Cardiac muscle cell (in vitro differentiated cells and primary cell): ENCODE results near the gene FAM107B. TPM values are rescaled to one million over a fixed set of nuclear protein-coding genes. Genes with fewer than 3 reads are reported as not detected.

Experiments used
- DNase-seq, 2 donors: peaks; one replicate each; pipeline versions ENCODE4 v3.0.0 to v3.0.0-alpha.2; 2010 to 2017; ENCODE audit warnings: low read depth in 1 of 2, low spot score in 1 of 2
- H3K27ac ChIP-seq: fragments of 200-600 bp; sonication (generic); 2 replicates; pipeline ENCODE4 v1.5.1; 2016
- H3K27me3 ChIP-seq: fragments of 200-600 bp; sonication (generic); 2 replicates; pipeline ENCODE4 v1.6.0; 2016; ENCODE audit warnings: control low read depth
- H3K36me3 ChIP-seq: fragments of 200-600 bp; sonication (generic); 2 replicates; pipeline ENCODE4 v1.5.1; 2016; ENCODE audit warnings: control low read depth
- H3K4me1 ChIP-seq: fragments of 200-600 bp; sonication (generic); 2 replicates; pipeline ENCODE4 v1.8.1; 2017; ENCODE audit warnings: low read depth, mild to moderate bottlenecking, mixed run types
- H3K4me3 ChIP-seq: fragments of 200-600 bp; sonication (generic); 2 replicates; pipeline ENCODE4 v1.5.1; 2016; ENCODE audit warnings: mild to moderate bottlenecking
- H3K9me3 ChIP-seq: fragments of 200-600 bp; sonication (generic); 2 replicates; pipeline ENCODE4 v1.5.1; 2017; ENCODE audit warnings: low read depth, mild to moderate bottlenecking, control low read depth
- polyA plus RNA-seq: library from polyadenylated mRNA; unstranded; fragments of >200 nt; fragmentation: Nextera tagmentation; extraction: Ambion mirVana; gene quantifications from 2 replicates; pipeline ENCODE4 v1.2.1, GENCODE V29; 2016
- total RNA-seq: library from RNA; depleted of rRNA; stranded (reverse); fragments of >200 nt; gene quantifications from 2 replicates; pipeline ENCODE4 v1.2.3, GENCODE V29; 2016
- TF ChIP-seq, protein P1 (sequence below): IDR thresholded peaks from 2 replicates; pipeline ENCODE4 v1.5.1; 2012; ENCODE audit warnings: low read depth, mild to moderate bottlenecking, low read length

FAM107B gene
- total RNA-seq, result 6.0 TPM in 2 replicates
- 9.6 and 12.8 TPM in 2 replicates for polyA plus RNA-seq

DNA sequence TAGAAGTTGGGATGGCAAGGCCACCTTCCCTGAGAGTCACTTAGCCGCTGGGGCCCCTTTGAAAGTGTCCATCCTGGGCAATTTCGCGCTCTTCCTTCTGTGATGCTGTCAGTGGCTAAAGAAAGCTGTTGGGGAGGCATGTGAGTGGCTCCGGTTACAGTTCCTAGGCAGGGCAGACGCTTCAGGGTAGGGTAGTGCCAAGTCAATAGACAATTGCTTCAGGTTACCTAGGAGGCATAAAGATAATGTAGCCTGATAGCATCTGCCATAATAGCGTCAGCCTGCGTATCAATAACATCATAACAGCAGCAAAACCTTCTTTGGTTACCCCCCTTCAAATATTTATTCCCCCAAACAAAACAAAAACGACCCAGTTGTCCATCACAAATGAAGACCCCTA is at the start of gene FAM107B:
FAM107B (minus strand) TSS at position 101 of the 400 bp plus-strand sequence. CDS start 234 bp downstream, outside the sequence.
- no peaks in the 10 kb centered on the region for H3K27me3 ChIP-seq
- no peaks in the 10 kb centered on the region for H3K4me1 ChIP-seq
- no peaks in the 10 kb centered on the region for H3K36me3 ChIP-seq
- no peak for DNase-seq
- no peaks in the 10 kb centered on the region for H3K9me3 ChIP-seq
- no peak within 1 kb of the TSS for H3K4me3 ChIP-seq
- TF ChIP-seq, protein P1, sequence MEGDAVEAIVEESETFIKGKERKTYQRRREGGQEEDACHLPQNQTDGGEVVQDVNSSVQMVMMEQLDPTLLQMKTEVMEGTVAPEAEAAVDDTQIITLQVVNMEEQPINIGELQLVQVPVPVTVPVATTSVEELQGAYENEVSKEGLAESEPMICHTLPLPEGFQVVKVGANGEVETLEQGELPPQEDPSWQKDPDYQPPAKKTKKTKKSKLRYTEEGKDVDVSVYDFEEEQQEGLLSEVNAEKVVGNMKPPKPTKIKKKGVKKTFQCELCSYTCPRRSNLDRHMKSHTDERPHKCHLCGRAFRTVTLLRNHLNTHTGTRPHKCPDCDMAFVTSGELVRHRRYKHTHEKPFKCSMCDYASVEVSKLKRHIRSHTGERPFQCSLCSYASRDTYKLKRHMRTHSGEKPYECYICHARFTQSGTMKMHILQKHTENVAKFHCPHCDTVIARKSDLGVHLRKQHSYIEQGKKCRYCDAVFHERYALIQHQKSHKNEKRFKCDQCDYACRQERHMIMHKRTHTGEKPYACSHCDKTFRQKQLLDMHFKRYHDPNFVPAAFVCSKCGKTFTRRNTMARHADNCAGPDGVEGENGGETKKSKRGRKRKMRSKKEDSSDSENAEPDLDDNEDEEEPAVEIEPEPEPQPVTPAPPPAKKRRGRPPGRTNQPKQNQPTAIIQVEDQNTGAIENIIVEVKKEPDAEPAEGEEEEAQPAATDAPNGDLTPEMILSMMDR, result no peak
- H3K27ac ChIP-seq, result no peak within 1 kb of the TSS

DNA sequence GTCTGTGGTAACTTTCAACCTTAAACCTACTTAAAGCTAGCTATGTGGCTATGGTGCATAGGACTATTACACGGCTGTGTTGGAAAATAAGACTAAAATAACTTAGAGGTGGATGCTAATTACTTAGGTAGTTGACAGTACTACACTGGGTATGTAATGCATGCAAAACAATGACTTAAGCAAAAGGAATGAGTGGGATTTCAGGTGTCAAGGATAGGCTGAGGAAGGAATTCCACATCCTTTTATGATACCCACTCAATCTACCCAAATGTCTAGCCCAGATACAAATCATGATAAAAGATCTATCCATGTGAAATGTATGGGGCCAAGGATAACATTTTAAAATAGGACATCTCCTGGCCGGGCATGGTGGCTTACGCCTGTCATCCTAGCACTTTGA is 49.3 kb upstream of the FAM107B start:
- TF ChIP-seq, protein P1, result no peak
- Histone ChIP-seq H3K4me3 (no peak overlapping the region), H3K9me3 (no peaks in the 10 kb centered on the region), H3K4me1 (peaks cover 7% of the 10 kb centered on the region), H3K36me3 (no peaks in the 10 kb centered on the region), H3K27me3 (no peaks in the 10 kb centered on the region), H3K27ac (no peak overlapping the region)
- DNase-seq, result no peak

DNA sequence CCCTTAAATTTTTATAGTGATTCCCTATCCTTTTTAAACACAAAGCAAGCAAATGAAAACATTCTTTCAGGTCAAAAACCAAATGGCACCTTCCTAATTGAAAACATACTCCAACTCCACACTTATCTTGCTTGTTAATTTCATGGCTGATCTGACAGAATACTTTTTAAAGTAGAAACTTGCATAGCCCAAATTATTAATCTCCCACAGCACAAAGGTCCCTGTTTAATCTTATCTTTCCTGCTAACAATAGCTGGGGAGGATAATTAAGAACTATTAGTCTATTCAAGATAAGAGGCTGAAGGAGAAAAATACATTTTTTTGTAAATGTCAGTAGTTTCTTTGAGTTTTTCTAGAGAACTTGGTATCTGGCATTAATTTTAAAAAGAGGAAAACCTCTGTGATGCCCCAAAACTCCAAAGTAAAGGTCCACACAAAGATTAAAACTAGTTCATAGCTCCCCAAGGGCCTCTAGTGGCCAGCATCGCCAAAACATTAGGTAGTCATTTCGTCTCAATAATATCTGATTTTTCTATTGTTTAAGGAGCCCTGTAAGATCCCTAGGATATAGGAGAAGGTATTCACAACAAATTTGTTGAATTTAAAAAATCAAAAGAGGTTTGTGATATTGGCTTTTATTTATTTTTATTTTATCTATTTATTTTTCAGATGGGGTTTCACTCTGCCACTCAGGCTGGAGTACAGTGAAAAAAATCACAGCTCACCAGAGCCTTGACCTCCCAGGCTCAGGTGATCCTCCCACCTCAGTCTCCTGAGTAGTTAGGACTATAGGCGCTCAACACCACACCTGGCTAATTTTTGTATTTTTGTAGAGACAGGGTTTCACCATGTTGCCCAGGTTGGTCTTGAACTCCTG is 48.4 kb upstream of the FAM107B start:
- TF ChIP-seq, protein P1, result peak; percentile 73
- Histone ChIP-seq H3K27me3 (no peaks in the 10 kb centered on the region), H3K4me3 (no peak overlapping the region), H3K36me3 (no peaks in the 10 kb centered on the region), H3K9me3 (no peaks in the 10 kb centered on the region), H3K27ac (no peak overlapping the region), H3K4me1 (peaks cover 7% of the 10 kb centered on the region)
- DNase-seq, result peak; percentile 44 to 69

- no peak overlapping the region for H3K4me3 ChIP-seq
- TF ChIP-seq, protein P1, result no peak
- no peaks in the 10 kb centered on the region for H3K9me3 ChIP-seq
- no peaks in the 10 kb centered on the region for H3K27me3 ChIP-seq
- peaks cover 7% of the 10 kb centered on the region for H3K4me1 ChIP-seq
- H3K27ac ChIP-seq, result no peak overlapping the region
- H3K36me3 ChIP-seq, result no peaks in the 10 kb centered on the region
- no peak for DNase-seq
Observed at GRCh38 chr10:14821635-14822375, 47.1 kb upstream of the FAM107B start.

DNA sequence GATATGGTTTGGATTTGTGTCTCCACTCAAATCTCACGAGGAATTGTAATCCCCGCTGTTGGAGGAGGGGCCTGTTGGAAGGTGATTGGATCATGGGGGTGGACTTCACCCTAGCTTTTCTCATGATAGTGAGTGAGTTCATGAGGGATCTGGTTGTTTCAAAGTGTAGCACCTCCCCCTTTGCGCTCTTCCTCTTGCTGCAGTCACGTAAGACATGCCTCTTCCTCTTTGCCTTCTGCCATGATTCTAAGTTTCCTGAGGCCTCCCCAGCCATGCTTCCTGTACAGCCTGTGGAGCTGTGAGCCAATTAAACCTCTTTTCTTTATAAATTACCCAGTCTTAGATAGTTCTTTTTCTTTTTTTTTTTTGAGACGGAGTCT is 46.1 kb upstream of the FAM107B start:
- H3K4me3 ChIP-seq, result no peak overlapping the region
- TF ChIP-seq, protein P1, result no peak
- no peak overlapping the region for H3K27ac ChIP-seq
- DNase-seq, result no peak
- H3K27me3 ChIP-seq, result no peaks in the 10 kb centered on the region
- no peaks in the 10 kb centered on the region for H3K36me3 ChIP-seq
- H3K9me3 ChIP-seq, result no peaks in the 10 kb centered on the region
- peaks cover 7% of the 10 kb centered on the region for H3K4me1 ChIP-seq
